Esophagus (tissue), 2 donors: ENCODE measurements around the gene GNB1L. TPM values are rescaled to one million over a fixed set of nuclear protein-coding genes. Genes with fewer than 3 reads are reported as not detected.

ENCODE experiments used
- H3K27ac ChIP-seq, 2 donors: one replicate each; pipeline ENCODE4 v1.5.1; 2013; ENCODE audit warnings: low read depth in 2 of 2, mild to moderate bottlenecking in 2 of 2, inconsistent platforms in 1 of 2, low read length in 1 of 2, moderate library complexity in 1 of 2
- H3K27me3 ChIP-seq, 2 donors: one replicate each; pipeline ENCODE4 v1.6.1; 2013; ENCODE audit warnings: low read length in 2 of 2, control low read depth in 1 of 2, mild to moderate bottlenecking in 1 of 2; ENCODE audit not compliant: insufficient read depth in 2 of 2, control insufficient read depth in 1 of 2
- H3K36me3 ChIP-seq, 2 donors: one replicate each; pipeline ENCODE4 v1.6.1; 2013; ENCODE audit warnings: low read length in 1 of 2; ENCODE audit not compliant: control insufficient read depth in 2 of 2, insufficient read depth in 2 of 2
- H3K4me1 ChIP-seq, 2 donors: one replicate each; pipeline ENCODE4 v1.6.1; 2013; ENCODE audit warnings: low read length in 1 of 2; ENCODE audit not compliant: control insufficient read depth in 2 of 2, insufficient read depth in 2 of 2
- H3K4me3 ChIP-seq, 2 donors: one replicate each; pipeline ENCODE4 v1.5.1; 2013; ENCODE audit warnings: low read length in 2 of 2, mild to moderate bottlenecking in 2 of 2, low read depth in 1 of 2, moderate library complexity in 1 of 2
- H3K9me3 ChIP-seq, 2 donors: one replicate each; pipeline ENCODE4 v1.6.1; 2013; ENCODE audit warnings: mild to moderate bottlenecking in 2 of 2, low read depth in 1 of 2, low read length in 1 of 2, moderate library complexity in 1 of 2; ENCODE audit not compliant: control insufficient read depth in 2 of 2, insufficient read depth in 1 of 2
- WGBS, 2 donors: extraction: QIAGEN DNeasy Blood & Tissue Kit; methylation state at CpG; one replicate each; pipeline ENCODE4 v1.1.7; 2013; 5-methylcytosine and 5-hydroxymethylcytosine counted together
- polyA plus RNA-seq, 2 donors: library from polyadenylated mRNA; stranded (reverse); fragments of 200-250 nt; gene quantifications; one replicate each; pipeline ENCODE4 v1.2.3, GENCODE V29; 2013
- donor health status: healthy with polysubstance abuse.
- donor health status: Bipolar disorder and iron deficiency.

The GNB1L gene
- polyA plus RNA-seq, 2 donors: 4.7 to 6.6 TPM

GRCh38 chr22:19755145-19755710, 99.4 kb downstream of the GNB1L start:
- Histone ChIP-seq H3K4me1 (peaks cover 9 to 27% of the 10 kb centered on the region in 2 donors), H3K36me3 (no peaks in the 10 kb centered on the region), H3K9me3 (peaks cover 0 to 3% of the 10 kb centered on the region in 2 donors), H3K4me3 (no peak overlapping the region), H3K27ac (no peak overlapping the region), H3K27me3 (peaks cover 0 to 44% of the 10 kb centered on the region in 2 donors)
- 3 to 5% methylated on average over 56 to 59 of the region's 59 CpGs for WGBS, 2 donors

- Histone ChIP-seq H3K4me3 (no peak overlapping the region), H3K36me3 (no peaks in the 10 kb centered on the region), H3K27me3 (peaks cover 0 to 42% of the 10 kb centered on the region in 2 donors), H3K9me3 (peaks cover 0 to 3% of the 10 kb centered on the region in 2 donors), H3K27ac (no peak overlapping the region), H3K4me1 (peaks cover 9 to 26% of the 10 kb centered on the region in 2 donors)
- 43 to 48% methylated on average over 11 to 14 of the region's 14 CpGs for WGBS, 2 donors
These were observed 100.0 kb downstream of the GNB1L start for GRCh38 chr22:19754701-19755144.

- Histone ChIP-seq H3K36me3 (no peaks in the 10 kb centered on the region), H3K9me3 (peaks cover 0 to 3% of the 10 kb centered on the region in 2 donors), H3K4me1 (peaks cover 3 to 21% of the 10 kb centered on the region in 2 donors), H3K4me3 (no peak overlapping the region), H3K27me3 (peaks cover 0 to 37% of the 10 kb centered on the region in 2 donors), H3K27ac (no peak overlapping the region)
- 74% methylated on average over 14 of the region's 14 CpGs for WGBS, 2 donors
These were observed 100.5 kb downstream of the GNB1L start for GRCh38 chr22:19753996-19754700.

- Histone ChIP-seq H3K4me1 (peaks cover 3 to 20% of the 10 kb centered on the region in 2 donors), H3K4me3 (no peak overlapping the region), H3K36me3 (no peaks in the 10 kb centered on the region), H3K27ac (no peak overlapping the region), H3K27me3 (peaks cover 0 to 34% of the 10 kb centered on the region in 2 donors), H3K9me3 (peaks cover 0 to 3% of the 10 kb centered on the region in 2 donors)
- 83 to 88% methylated on average over 10 of the region's 10 CpGs for WGBS, 2 donors
These were observed 101.4 kb downstream of the GNB1L start for GRCh38 chr22:19753090-19753842.

- Histone ChIP-seq H3K9me3 (peaks cover 0 to 3% of the 10 kb centered on the region in 2 donors), H3K27me3 (peaks cover 0 to 28% of the 10 kb centered on the region in 2 donors), H3K27ac (no peak overlapping the region), H3K4me3 (no peak overlapping the region), H3K36me3 (no peaks in the 10 kb centered on the region), H3K4me1 (peaks cover 3 to 18% of the 10 kb centered on the region in 2 donors)
- 86 to 87% methylated on average over 12 to 14 of the region's 14 CpGs for WGBS, 2 donors
These were observed 103.0 kb downstream of the GNB1L start for GRCh38 chr22:19751497-19752245.

- peaks cover 0 to 19% of the 10 kb centered on the region in 2 donors for H3K27me3 ChIP-seq
- H3K4me1 ChIP-seq: peaks cover 3 to 10% of the 10 kb centered on the region in 2 donors
- 54 to 58% methylated on average over 24 to 27 of the region's 27 CpGs for WGBS, 2 donors
- H3K27ac ChIP-seq: no peak overlapping the region
- no peak overlapping the region for H3K4me3 ChIP-seq
- peaks cover 0 to 3% of the 10 kb centered on the region in 2 donors for H3K9me3 ChIP-seq
- H3K36me3 ChIP-seq: no peaks in the 10 kb centered on the region
These were observed 103.9 kb downstream of the GNB1L start for GRCh38 chr22:19750507-19751490.

GRCh38 chr22:19749876-19750275, 104.8 kb downstream of the GNB1L start:
- 75 to 77% methylated on average over 12 of the region's 12 CpGs for WGBS, 2 donors
- H3K4me1 ChIP-seq: peaks cover under 1 to 3% of the 10 kb centered on the region in 2 donors
- H3K36me3 ChIP-seq: no peaks in the 10 kb centered on the region
- H3K4me3 ChIP-seq: no peak overlapping the region
- H3K9me3 ChIP-seq: peaks cover 0 to 3% of the 10 kb centered on the region in 2 donors
- H3K27me3 ChIP-seq: peaks cover 0 to 11% of the 10 kb centered on the region in 2 donors
- H3K27ac ChIP-seq: no peak overlapping the region

- H3K27me3 ChIP-seq: peaks cover 0 to 4% of the 10 kb centered on the region in 2 donors
These were observed 105.5 kb downstream of the GNB1L start for GRCh38 chr22:19748991-19749664.

More at GRCh38 chr22:19748991-19749664, 105.5 kb downstream of the GNB1L start:
- no peak overlapping the region for H3K4me3 ChIP-seq
- no peaks in the 10 kb centered on the region for H3K36me3 ChIP-seq
- 71 to 75% methylated on average over 15 of the region's 15 CpGs for WGBS, 2 donors
- no peaks in the 10 kb centered on the region for H3K4me1 ChIP-seq
- H3K9me3 ChIP-seq: peaks cover 0 to 3% of the 10 kb centered on the region in 2 donors
- no peak overlapping the region for H3K27ac ChIP-seq
